Cardiac muscle cell (in vitro differentiated cells and primary cell): ENCODE data around the gene OCRL. TPM values are rescaled to one million over a fixed set of nuclear protein-coding genes. Genes with fewer than 3 reads are reported as not detected.

ENCODE experiments used
- DNase-seq, 2 donors: peaks; one replicate each; pipeline versions ENCODE4 v3.0.0 to v3.0.0-alpha.2; 2010 to 2017; ENCODE audit warnings: low read depth in 1 of 2, low spot score in 1 of 2
- H3K27ac ChIP-seq: fragments of 200-600 bp; sonication (generic); 2 replicates; pipeline ENCODE4 v1.5.1; 2016
- H3K27me3 ChIP-seq: fragments of 200-600 bp; sonication (generic); 2 replicates; pipeline ENCODE4 v1.6.0; 2016; ENCODE audit warnings: control low read depth
- H3K36me3 ChIP-seq: fragments of 200-600 bp; sonication (generic); 2 replicates; pipeline ENCODE4 v1.5.1; 2016; ENCODE audit warnings: control low read depth
- H3K4me1 ChIP-seq: fragments of 200-600 bp; sonication (generic); 2 replicates; pipeline ENCODE4 v1.8.1; 2017; ENCODE audit warnings: low read depth, mild to moderate bottlenecking, mixed run types
- H3K4me3 ChIP-seq: fragments of 200-600 bp; sonication (generic); 2 replicates; pipeline ENCODE4 v1.5.1; 2016; ENCODE audit warnings: mild to moderate bottlenecking
- H3K9me3 ChIP-seq: fragments of 200-600 bp; sonication (generic); 2 replicates; pipeline ENCODE4 v1.5.1; 2017; ENCODE audit warnings: low read depth, mild to moderate bottlenecking, control low read depth
- polyA plus RNA-seq: library from polyadenylated mRNA; unstranded; fragments of >200 nt; fragmentation: Nextera tagmentation; extraction: Ambion mirVana; gene quantifications from 2 replicates; pipeline ENCODE4 v1.2.1, GENCODE V29; 2016
- total RNA-seq: library from RNA; depleted of rRNA; stranded (reverse); fragments of >200 nt; gene quantifications from 2 replicates; pipeline ENCODE4 v1.2.3, GENCODE V29; 2016
- TF ChIP-seq, protein P1 (sequence below): IDR thresholded peaks from 2 replicates; pipeline ENCODE4 v1.5.1; 2012; ENCODE audit warnings: low read depth, mild to moderate bottlenecking, low read length

The OCRL gene
- total and polyA plus RNA-seq, 2 experiments from 2014 or later = 6.3 to 15.3 TPM

DNA sequence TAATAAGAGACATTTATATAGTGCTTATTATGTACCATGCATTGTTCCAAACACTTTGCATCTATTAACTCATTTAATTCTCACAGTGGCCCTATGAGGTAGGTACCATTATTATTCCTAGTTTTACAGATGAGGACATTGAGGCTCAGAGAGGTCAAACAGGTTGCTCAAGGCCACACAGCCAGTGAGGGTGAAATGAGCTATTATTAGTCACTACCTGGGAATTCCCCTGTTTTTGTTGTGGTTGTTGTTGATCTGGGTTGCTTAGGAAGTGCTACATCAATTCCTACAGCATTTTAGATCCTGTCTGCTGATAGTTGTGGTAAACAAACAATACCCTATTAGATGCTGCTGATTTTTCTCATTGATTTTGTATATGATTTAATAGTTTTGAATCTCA is 73.5 kb downstream of the OCRL start:
- no peaks in the 10 kb centered on the region for H3K27me3 ChIP-seq
- H3K4me3 ChIP-seq = no peak overlapping the region
- no peak for DNase-seq
- H3K27ac ChIP-seq = no peak overlapping the region
- H3K9me3 ChIP-seq = no peaks in the 10 kb centered on the region
- TF ChIP-seq, protein P1, sequence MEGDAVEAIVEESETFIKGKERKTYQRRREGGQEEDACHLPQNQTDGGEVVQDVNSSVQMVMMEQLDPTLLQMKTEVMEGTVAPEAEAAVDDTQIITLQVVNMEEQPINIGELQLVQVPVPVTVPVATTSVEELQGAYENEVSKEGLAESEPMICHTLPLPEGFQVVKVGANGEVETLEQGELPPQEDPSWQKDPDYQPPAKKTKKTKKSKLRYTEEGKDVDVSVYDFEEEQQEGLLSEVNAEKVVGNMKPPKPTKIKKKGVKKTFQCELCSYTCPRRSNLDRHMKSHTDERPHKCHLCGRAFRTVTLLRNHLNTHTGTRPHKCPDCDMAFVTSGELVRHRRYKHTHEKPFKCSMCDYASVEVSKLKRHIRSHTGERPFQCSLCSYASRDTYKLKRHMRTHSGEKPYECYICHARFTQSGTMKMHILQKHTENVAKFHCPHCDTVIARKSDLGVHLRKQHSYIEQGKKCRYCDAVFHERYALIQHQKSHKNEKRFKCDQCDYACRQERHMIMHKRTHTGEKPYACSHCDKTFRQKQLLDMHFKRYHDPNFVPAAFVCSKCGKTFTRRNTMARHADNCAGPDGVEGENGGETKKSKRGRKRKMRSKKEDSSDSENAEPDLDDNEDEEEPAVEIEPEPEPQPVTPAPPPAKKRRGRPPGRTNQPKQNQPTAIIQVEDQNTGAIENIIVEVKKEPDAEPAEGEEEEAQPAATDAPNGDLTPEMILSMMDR = no peak
- no peaks in the 10 kb centered on the region for H3K36me3 ChIP-seq
- H3K4me1 ChIP-seq = no peaks in the 10 kb centered on the region

DNA sequence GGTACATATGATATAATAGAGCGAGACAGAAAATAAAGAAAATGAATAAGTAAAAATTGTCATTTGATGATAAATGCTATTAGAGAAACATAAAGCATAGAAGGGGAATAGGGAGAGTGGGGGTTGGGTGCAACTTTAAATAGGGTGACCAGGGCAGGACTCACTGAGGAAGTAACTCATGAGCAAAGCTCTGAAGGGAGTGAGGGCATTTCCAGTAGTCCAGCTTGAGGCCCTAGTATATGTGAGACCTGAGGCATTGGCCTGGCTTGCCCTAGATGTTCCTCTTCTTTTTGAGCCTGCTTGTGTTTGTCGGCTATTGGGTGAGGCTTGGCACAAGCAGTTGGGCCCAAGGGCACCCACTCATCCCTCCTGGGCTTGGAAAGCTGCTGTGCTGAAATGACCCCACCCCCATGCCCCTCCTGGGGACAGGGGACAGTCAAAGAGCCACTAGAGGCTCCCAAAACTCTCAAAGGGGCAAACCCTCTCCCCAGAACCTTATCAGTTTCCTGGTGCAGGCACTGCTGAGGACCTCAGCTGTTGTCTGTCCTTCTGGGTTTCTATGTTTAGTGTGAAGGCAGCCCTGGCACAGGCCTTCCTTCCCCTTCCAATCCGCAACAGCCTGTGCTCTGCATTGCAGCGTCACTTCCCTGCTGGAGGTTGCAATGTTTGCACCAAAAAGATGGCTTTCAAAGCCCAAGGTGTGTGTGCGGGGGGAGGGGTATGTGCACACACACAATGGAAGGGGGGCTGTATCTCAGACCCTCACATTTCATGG is 74.6 kb downstream of the OCRL start:
- TF ChIP-seq, protein P1 = no peak
- H3K4me1 ChIP-seq = no peaks in the 10 kb centered on the region
- no peak for DNase-seq
- H3K36me3 ChIP-seq = no peaks in the 10 kb centered on the region
- no peaks in the 10 kb centered on the region for H3K27me3 ChIP-seq
- no peak overlapping the region for H3K4me3 ChIP-seq
- H3K27ac ChIP-seq = no peak overlapping the region
- H3K9me3 ChIP-seq = no peaks in the 10 kb centered on the region

DNA sequence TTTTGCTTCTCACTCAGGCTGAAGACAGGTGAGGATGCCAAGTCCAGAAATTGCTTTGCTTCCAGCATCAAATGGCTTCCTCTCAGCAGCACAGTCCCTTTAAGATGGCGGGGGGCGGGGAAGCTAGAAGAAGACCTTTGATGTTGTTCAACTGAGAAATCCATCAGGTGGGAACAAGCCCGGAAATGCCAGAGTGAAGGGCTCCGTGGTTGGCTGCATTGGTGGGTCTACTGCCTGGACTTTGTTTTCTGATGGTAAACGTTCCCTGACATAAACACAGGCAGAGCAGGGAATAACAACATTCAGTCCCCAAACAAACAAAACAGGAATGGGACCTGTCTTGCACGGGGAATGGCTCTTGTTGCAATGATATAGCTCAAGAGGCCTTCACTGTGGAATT is 77.4 kb downstream of the OCRL start:
- Histone ChIP-seq H3K27ac (no peak overlapping the region), H3K4me3 (no peak overlapping the region), H3K36me3 (no peaks in the 10 kb centered on the region), H3K27me3 (no peaks in the 10 kb centered on the region), H3K4me1 (no peaks in the 10 kb centered on the region), H3K9me3 (no peaks in the 10 kb centered on the region)
- no peak for DNase-seq
- TF ChIP-seq, protein P1 = no peak

DNA sequence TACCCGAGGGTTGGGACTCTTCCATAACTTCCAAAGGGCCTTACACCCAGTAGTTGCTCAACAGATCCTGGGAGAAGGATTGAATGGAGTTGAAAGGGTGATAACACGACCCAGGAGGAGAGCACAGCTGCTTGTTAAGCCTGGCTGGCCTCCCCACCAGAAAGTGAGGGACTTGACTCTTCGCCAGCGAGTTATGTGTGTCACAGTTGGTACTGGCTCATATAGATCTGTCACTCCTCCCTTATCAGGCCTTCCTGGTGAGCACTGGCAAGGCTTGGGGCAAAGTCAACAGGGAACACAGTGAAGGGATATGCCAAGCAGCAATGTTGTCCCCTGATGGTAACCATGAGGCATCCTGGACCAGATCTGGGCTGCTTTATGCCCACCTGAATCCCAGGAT is 78.9 kb downstream of the OCRL start:
- TF ChIP-seq, protein P1 = no peak

DNA sequence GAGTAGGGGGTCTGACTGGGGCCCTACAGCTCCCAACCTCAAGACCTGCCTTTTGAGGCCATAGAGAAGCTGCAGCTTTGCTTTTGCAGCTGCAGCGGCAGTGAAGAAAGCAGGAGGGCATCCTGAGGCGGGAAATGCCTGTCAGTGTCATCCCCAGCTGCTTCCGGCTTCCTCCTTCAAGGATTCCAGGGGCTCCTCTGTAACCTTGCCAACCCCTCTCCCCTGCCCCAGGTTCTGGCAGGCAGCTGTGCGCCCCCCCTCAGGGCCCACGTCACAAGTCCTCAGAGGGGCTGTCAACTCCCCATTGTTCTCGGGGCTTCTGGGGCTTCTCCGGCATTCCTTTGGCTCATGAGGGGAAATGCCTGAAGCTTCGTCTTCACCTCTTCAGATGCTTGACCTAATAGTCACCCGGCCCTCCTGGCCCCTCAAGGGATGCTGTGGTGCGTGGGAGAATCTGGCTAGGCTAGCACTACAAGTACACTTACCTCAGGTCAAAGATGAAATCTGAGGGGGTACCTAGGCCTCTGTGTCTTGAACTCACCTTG is 82.8 kb downstream of the OCRL start:
- H3K4me1 ChIP-seq = no peaks in the 10 kb centered on the region
- no peaks in the 10 kb centered on the region for H3K27me3 ChIP-seq
- H3K4me3 ChIP-seq = no peak overlapping the region
- TF ChIP-seq, protein P1 = no peak
- no peak overlapping the region for H3K27ac ChIP-seq
- no peaks in the 10 kb centered on the region for H3K9me3 ChIP-seq
- peak in 1 of 2 donors; percentile 95 for DNase-seq
- no peaks in the 10 kb centered on the region for H3K36me3 ChIP-seq

More for the DNA sequence above, 78.9 kb downstream of the OCRL start:
- no peaks in the 10 kb centered on the region for H3K27me3 ChIP-seq
- no peaks in the 10 kb centered on the region for H3K36me3 ChIP-seq
- no peaks in the 10 kb centered on the region for H3K9me3 ChIP-seq
- DNase-seq = peak in 1 of 2 donors; percentile 17
- no peaks in the 10 kb centered on the region for H3K4me1 ChIP-seq
- no peak overlapping the region for H3K27ac ChIP-seq
- no peak overlapping the region for H3K4me3 ChIP-seq
